Stimulated activated naive CD4-positive, alpha-beta T cell (primary cell): ENCODE measurements around the gene FALEC.

ENCODE experiments used
- DNase-seq, 6 experiments: peaks; one replicate each; lab custom pipeline; 2025; lab: John Stamatoyannopoulos, UW

The FALEC gene

GRCh38 chr1:150515328-150516049 is at the start of gene FALEC:
Gene FALEC, plus strand, starts transcription at chr1:150515752.
- DNase-seq, result peak; percentile 71 to 89 (median 81)

DNA sequence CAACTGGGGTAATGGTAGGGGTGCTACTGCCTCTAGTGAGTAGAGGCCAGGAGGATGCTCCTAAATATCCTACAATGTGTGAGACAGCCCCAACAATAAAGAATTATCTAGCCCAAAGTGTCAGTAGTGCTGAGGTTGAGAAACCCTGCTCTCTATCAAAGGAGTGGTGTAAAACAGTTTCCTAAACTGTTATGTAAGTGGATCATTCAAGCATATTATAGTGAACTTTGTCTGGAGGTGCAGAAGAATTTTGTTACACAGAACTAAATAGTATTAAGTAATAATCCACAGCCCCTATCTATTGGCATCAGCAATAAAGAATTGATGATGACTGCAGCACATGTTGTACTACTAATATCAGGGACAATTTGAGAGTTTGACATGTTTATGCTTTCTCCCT is 48.6 kb upstream of the FALEC start:
- no peak for DNase-seq

DNA sequence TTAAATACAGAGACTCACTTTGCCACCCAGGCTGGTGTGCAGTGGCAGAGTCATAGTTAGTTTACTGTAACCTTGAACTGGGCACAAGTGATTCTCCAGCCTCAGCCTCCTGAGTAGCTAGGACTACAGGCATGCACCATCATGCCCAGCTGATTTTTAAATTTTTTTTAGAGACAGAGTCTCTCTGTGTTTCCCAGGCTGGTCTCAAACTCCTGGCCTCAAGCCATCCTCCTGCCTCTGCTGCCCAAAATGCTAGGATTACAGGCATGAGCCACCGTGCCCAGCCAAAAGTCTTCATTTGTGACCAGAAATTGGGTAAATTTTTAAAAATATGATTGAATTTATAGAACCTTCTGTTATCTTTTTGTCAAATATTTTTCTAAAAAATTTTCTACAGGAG is 46.3 kb upstream of the FALEC start:
- no peak for DNase-seq

GRCh38 chr1:150472601-150473200 is 42.9 kb upstream of the FALEC start:
- DNase-seq, result no peak

GRCh38 chr1:150473659-150474058 is 41.9 kb upstream of the FALEC start:
- no peak for DNase-seq

DNA sequence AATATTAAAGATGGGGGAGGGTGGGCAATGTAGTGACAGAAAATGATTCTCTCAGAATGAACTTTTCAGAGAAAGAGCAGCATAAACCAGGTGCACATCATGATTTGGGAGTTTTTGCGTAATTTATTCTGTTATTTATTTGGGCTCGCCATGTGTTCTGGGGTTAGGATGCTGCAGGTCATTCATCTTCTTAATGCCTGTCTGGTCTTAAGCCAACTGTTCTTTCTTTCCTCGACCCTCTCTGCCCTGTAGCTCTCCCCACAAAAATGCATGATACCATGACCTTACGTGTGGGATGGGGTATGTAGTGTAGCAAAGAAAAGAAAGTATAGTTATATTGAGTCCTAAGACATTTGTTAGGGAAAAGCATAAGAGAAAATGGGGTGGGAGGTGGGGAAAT is 40.7 kb upstream of the FALEC start:
- no peak for DNase-seq

DNA sequence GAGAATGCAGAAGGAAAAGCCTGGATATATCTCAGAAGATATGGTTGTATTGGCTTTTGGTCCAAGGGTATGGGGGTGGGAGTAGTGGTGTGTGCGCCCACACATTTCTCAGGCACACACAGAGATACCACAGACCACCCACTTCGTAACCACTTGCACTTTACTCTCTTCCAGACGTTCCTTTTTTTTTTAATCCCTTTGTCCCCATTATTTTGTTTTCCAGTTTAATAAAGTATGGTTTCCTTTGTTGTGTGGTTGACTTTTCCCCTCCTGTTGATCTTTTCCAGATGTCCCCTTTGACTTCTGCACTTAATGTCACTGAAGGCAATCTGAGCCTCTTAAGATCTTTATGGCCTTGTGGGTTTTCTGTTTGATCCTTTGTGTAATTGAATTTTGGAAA is 38.8 kb upstream of the FALEC start:
- DNase-seq, result no peak

DNA sequence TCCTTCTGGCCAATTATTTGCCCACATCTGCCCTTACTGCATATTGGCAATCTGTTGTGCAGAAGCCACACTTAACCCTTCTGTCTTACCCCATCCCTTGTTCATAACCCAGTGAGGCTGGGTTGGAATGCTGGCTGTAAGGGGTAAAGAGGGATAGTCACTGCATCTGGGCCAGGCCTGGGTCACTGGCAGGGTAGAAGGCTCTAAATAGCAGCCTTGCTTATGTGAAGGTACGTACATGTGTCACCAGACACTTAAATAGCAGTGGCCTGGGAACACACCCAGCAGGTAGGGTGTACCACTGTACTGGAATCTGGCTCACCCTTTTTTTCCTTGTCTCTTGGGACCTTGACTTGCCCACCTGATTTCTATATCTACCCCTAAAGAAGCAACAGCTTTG is 38.2 kb upstream of the FALEC start:
- DNase-seq, result no peak

DNA sequence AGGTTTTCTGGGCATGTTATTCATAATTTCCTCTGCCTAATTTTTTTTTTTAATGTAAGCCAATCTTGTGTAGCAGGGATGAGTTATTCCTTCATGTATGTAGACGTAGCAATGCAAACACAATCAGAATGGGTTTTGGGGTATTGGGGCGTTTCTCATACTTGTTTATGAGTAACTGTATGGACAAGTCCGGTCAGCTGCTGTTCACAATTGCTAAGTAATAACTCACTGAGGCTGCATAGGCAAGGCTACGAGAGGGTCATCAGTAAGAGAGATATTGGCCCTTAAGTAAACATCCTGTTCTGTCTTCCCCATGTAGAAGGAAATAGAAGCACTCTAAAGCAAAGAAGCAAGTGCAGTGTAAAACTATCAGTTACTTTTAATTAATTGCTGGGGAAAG is 37.8 kb upstream of the FALEC start:
- peak in 1 of 6 experiments; percentile 6 for DNase-seq

DNA sequence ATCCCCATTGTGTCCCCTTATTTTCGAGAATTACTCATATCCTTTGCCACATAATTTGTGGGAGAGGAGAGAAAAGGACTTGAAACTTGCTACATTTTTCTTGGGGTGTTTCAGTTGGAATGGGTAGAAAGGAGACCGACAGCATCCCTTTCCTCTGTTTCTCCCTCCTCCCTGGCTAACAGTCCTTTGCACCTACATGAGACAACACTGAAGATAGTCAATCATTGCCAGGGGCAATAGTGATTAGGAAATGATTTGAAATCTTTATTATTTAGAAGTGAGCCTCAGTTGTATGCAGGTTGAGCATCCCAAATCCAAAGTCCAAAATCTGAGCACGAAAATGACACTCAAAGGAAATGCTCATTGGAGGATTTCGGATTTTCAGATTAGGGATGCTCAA is 36.2 kb upstream of the FALEC start:
- no peak for DNase-seq

DNA sequence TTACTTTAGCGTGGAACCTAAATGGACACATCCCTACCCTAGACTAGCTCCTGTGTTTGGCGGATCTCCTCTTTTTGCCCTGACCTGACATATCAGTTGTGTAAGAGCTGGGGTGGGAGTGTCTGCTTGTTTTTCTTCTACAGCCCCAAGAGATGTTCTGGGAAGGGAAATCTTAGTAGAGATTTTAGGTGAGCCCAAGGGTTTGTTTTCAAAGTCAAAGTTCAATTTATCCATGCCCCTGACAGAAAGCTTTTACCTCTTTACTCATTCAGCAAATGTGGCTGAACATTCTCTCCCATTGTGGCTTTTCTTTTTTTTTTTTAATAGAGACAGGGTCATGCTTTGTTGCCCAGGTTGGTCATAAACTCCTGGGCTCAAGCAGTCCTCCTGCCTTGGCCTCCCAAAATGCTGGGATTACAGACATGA is 35.6 kb upstream of the FALEC start:
- no peak for DNase-seq

GRCh38 chr1:150484431-150484830 is 31.1 kb upstream of the FALEC start:
- no peak for DNase-seq

DNA sequence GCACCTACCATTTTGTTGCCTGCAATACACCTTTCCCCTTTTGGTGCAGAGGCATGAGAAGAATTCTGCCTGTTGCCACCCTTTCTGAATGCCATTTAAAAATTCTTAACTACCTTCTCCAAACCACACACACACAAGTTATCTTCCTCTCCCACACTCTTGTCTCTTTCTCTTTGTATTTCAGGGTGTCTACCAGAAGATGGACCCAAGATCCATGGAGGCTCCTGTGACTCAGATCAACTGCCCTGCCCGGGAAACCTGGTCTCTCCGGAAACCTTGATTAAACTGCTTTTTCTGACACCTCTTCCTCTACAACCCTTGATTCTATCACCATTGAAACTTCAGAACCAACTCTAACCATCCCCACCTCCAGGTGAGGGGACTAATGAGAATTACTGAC is 30.7 kb upstream of the FALEC start:
- no peak for DNase-seq

GRCh38 chr1:150486966-150487762 is 28.4 kb upstream of the FALEC start, which contains the start of gene TARS2:
Gene TARS2, plus strand, starts transcription at chr1:150487419. Its CDS starts 32 bp downstream, at chr1:150487451.
- peak; percentile 80 to 95 (median 92) for DNase-seq

DNA sequence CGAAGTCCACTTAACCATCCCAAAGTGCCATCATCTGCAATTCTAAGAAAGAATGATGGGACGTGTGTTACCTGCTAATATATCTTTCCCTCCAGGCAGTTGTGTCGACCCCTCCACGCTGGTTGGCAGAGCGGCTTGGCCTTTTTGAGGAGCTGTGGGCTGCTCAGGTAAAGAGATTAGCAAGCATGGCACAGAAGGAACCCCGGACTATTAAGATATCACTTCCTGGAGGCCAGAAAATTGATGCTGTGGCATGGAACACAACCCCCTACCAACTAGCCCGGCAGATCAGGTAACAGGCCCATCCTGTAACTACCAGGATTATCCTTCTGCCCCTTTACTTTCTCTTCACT is 27.8 kb upstream of the FALEC start:
- peak in 1 of 6 experiments; percentile 33 for DNase-seq

DNA sequence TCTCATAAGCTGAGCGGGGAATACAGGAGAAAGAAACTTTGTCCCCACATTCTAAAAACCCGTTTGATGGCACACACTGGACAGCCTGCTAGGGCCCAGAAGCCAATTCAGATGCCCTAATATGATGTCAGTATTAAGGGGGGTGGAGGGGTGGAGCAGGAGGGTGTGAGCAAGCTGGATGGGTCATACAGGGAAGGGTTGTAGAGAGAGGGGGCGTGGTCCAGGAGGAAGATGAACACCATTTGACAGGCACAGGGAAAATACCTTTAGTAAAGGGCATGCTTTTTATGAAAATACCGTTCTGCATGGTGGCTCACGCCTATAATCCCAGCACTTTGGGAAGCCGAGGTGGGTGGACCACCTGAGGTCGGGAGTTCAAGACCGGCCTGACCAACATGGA is 22.4 kb upstream of the FALEC start:
- DNase-seq, result no peak

DNA sequence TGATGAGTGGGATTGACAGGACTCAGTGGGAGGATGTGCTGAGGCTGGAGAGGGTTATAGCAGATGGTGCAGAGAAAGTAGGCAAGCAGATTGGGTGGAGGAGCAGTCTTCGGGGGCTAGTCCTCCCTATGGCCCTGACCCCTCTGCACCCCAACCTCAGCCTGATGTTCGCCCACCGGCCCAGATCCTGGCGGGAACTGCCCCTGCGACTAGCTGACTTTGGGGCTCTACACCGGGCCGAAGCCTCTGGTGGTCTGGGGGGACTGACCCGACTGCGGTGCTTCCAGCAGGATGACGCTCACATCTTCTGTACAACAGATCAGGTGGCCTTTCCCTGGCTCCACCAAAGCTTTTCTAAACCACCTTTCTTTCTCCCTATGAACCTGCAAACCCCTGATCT is 17.2 kb upstream of the FALEC start:
- DNase-seq, result no peak

DNA sequence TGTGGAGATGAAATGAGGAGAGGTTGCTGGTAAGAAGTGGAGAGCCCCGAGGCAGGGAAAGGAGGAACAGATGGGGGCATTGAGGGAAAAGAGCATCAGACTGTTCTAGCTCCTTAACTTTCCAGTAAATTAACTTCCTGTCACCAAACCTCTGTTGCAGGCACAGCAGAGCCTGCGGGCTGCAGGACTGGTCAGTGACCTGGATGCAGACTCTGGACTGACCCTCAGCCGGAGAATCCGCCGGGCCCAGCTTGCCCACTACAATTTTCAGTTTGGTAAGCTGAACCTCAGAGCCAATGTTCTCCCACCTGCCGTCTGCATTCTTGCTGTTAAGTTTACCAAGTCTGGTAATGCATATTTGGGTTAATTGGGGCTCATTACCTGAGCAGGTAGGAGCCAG is 10.1 kb upstream of the FALEC start:
- DNase-seq, result no peak

DNA sequence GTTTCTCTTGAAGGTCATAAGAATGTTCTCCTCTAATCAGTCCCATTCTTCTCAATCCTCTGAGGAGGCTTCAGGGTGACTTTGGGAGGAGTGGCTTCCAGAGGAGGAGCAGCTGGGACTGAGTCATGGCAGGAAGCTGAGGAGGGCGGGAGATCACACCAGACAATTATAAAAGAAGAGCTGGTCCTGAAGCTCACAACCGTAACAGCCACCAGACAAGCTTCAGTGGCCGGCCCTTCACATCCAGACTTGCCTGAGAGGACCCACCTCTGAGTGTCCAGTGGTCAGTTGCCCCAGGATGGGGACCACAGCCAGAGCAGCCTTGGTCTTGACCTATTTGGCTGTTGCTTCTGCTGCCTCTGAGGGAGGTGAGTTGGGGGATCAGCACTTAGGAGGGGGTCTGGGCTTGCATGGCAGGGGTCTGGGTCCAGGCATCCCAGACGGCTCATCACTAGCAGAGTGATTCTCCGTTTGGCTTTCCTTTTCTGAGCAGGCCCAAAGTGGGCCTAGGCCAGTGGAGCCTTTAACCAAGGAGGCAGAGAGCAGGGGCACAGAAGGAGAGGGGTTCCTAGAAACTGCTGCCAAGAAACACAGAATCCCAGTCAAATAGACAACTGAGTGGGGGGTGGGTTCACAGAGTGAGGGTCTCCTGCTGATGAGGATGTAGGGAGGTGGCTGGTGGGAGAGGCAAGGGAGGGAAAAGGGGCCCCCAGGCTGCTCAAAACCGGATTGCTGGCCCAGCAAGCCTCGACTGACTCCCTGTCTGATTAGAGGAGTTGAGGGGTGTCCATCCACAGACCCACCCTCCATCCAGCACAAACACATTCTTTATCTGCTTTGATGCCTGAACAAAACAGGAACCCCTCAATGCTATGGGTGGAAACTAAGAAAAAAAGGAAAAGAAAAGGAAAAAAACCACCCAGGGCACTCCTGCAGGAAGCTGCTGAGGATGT is 7.4 kb upstream of the FALEC start, which contains the start of gene ECM1:
Gene ECM1 (plus strand): TSS at position 198 of the 953 bp plus-strand sequence. CDS start 101 bp downstream, at position 299.
- DNase-seq, result no peak

GRCh38 chr1:150508982-150509381 is 6.6 kb upstream of the FALEC start:
- no peak for DNase-seq

- DNase-seq, result no peak
Measured at GRCh38 chr1:150511551-150511950, 4.0 kb upstream of the FALEC start.
